NB4 (cell line): ENCODE data around the gene CKMT2.

ENCODE experiments used
- POLR2A ChIP-seq: IDR thresholded peaks from 2 replicates; pipeline ENCODE4 v1.6.1; 2011; ENCODE audit warnings: mild to moderate bottlenecking; ENCODE audit not compliant: insufficient read length; ENCODE audit errors: extremely low read depth
- TF ChIP-seq, protein P1 (sequence below): IDR thresholded peaks from one replicate; pipeline ENCODE4 v1.5.1; 2012; ENCODE audit warnings: low read depth, low read length

DNA sequence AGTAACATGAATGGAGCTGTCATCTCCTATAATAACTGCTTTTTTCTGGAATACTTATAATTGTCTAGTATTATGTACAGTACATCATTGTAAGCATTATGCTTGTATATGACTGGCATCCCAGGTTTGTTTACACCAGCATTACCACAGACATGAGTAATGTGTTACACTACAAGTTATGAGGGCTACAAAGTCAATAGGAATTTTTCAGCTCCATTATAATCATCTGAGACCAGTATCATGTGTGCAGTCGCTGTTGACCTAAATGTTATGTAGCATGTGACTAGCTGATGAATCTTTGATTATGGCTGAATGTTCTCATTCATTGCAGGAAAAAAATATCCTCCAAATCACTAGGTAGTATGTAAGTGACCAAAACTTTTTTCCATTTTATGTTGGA, 70.4 kb downstream of the CKMT2 start:
- TF ChIP-seq, protein P1, sequence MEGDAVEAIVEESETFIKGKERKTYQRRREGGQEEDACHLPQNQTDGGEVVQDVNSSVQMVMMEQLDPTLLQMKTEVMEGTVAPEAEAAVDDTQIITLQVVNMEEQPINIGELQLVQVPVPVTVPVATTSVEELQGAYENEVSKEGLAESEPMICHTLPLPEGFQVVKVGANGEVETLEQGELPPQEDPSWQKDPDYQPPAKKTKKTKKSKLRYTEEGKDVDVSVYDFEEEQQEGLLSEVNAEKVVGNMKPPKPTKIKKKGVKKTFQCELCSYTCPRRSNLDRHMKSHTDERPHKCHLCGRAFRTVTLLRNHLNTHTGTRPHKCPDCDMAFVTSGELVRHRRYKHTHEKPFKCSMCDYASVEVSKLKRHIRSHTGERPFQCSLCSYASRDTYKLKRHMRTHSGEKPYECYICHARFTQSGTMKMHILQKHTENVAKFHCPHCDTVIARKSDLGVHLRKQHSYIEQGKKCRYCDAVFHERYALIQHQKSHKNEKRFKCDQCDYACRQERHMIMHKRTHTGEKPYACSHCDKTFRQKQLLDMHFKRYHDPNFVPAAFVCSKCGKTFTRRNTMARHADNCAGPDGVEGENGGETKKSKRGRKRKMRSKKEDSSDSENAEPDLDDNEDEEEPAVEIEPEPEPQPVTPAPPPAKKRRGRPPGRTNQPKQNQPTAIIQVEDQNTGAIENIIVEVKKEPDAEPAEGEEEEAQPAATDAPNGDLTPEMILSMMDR, result no peak
- TF ChIP-seq POLR2A, result no peak
